Placental epithelial cell (primary cell): ENCODE data around the gene GPR65. TPM values are rescaled to one million over a fixed set of nuclear protein-coding genes. Genes with fewer than 3 reads are reported as not detected.

ENCODE experiments used
- small RNA-seq: library from RNA; depleted of rRNA; stranded (forward); fragments of <200 nt; gene quantifications from one replicate; pipeline ENCODE3, GENCODE V24; 2012
- total RNA-seq: library from RNA; depleted of rRNA; stranded (reverse); fragments of >200 nt; gene quantifications from 2 replicates; pipeline ENCODE4 v1.2.3, GENCODE V29; 2012

Gene GPR65, protein sequence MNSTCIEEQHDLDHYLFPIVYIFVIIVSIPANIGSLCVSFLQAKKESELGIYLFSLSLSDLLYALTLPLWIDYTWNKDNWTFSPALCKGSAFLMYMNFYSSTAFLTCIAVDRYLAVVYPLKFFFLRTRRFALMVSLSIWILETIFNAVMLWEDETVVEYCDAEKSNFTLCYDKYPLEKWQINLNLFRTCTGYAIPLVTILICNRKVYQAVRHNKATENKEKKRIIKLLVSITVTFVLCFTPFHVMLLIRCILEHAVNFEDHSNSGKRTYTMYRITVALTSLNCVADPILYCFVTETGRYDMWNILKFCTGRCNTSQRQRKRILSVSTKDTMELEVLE
- not detected in 2 replicates for total RNA-seq

DNA sequence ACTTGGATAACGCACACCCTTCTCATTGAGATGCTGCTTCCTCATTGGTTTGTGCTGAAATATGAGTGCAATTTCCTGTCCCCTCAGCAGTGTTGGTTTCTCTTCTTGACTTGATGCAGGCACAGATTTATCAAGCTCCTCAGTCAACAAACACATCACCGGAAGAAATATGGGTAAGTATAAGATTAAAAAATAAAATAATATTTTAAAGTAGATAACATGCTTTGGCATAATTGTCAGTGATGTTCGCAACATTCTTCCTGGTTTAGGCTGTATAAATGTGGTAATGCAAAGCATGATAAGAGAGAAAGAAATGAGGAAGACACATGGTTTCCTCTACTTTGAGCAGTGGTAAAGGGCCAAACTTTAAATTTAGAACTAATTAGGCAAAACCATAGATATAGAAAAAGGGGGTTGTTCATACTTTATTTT is at the start of gene GPR65:
TSS of gene GPR65 (plus strand) at position 86 of the 432 bp plus-strand sequence. CDS start 5,713 bp downstream, outside the sequence.

DNA sequence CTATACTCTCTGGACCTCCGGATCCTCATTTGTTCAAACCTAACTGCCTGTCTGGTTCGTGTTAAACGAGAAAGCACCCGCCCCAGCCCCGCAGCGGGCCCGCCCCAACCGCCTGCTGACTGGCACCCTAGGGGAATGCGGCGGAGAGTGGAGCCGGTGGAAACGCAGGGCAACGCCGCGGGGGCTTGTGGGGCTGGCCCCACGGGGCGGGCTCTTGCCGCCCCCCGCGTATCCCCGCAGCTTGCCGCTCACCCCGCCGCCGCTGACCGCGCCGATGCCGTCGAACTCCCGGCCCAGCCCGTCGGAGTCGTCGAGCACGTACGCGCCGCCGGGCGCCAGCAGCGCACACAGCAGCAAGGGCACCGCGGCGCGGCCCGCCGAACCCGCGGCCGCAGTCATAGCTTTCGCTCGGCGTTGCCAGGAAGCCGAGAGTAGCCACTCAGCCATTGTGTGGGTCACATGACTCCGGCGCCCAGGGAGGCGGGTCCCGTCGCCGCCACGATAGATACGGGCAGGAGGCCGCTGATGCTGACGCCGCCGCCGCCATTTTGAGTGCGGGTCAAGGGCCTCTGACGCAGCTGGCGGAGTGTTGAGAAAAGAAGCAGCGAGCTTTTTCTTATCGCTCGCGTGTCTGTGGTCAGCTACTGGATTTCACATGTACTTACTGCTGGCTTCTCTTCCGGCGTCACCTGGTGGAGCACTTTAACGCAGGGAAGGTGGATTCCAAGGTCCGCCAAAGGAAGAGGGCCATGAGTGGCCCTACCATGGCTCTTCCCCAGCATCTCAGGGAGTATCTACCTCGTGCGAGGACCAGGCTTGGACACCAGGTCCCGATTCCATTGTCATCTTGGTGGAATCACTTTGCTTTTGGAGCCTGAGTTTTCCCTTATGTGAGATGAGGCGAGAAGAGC is 12.0 kb upstream of the GPR65 start, which contains the start of gene GALC:
TSS of gene GALC (minus strand) at position 465 of the 911 bp plus-strand sequence. CDS start at position 447, 18 bp downstream.

Small RNAs within 50 kb of the gene (small RNA-seq; reads per million reads assigned to genes)
- gene RNU6-835P = not detected

Other genes with a start within 250 kb of the GPR65 start
- 23.9 and 24.9 TPM in 2 replicates for gene GALC, start 12.0 kb upstream of the GPR65 start, total RNA-seq